CD4-positive, alpha-beta memory T cell (primary cell): Measurements from ENCODE around the gene RBMY1A1. TPM values are rescaled to one million over a fixed set of nuclear protein-coding genes. Genes with fewer than 3 reads are reported as not detected.

ENCODE experiments used
- polyA plus RNA-seq, 2 donors: library from polyadenylated mRNA; unstranded; fragments of 300-500 nt; fragmentation: Illumina TruSeq; gene quantifications; one replicate each; pipeline ENCODE4 v1.2.3, GENCODE V29; 2021
- total RNA-seq, 2 experiments: library from RNA; stranded (reverse); gene quantifications; one replicate each; pipeline ENCODE4 v1.2.3, GENCODE V29; 2021

Gene RBMY1A1
- total and polyA plus RNA-seq, 4 experiments from 2014 or later: not detected

Other genes starting within 250 kb of the RBMY1A1 start
- not detected for gene RBMY1B, start 23.5 kb upstream of the RBMY1A1 start, total RNA-seq
- not detected for gene RBMY1B, start 23.5 kb upstream of the RBMY1A1 start, polyA plus RNA-seq